Breast epithelium (tissue), 3 donors: ENCODE measurements around the gene ALS2CL.

Source experiments
- CTCF ChIP-seq, 3 donors: fragments of 450-650 bp; IDR thresholded peaks; one replicate each; pipeline ENCODE4 v1.5.1; 2016 to 2017; ENCODE audit warnings: antibody characterized with exemption in 3 of 3, mild to moderate bottlenecking in 3 of 3, moderate library complexity in 3 of 3
- POLR2AphosphoS5 ChIP-seq, 3 donors: sonication (generic); formaldehyde crosslinking; IDR thresholded peaks; one replicate each; pipeline ENCODE4 v1.6.1; 2017; ENCODE audit warnings: antibody characterized with exemption in 3 of 3

DNA sequence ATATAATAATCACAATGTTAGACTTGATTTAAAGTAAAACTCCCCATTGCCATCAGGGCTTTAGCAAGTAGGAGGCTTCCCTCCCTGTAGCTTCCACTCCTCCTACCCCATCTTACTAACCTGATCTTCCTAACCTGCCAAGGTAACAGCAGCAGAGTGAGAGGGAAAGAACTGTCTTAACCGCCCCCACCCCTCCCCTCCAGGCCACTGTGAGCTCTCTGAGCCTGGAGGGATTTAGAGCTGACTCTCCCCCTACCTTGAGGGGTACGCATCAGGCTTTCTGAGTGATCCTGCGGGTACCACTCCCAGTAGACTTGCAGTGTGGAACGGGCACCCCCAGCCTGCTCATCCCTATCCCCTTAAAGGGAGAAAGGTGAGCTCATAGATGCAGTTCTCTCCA lies 35.6 kb upstream of the ALS2CL start:
- TF ChIP-seq CTCF (IDR thresholded peaks at IDR 0.05) (no peak), POLR2AphosphoS5 (IDR thresholded peaks at IDR 0.05) (no peak)
